Renal pelvis (tissue), 3 donors: ENCODE results near the gene ANXA8. TPM values are rescaled to one million over a fixed set of nuclear protein-coding genes. Genes with fewer than 3 reads are reported as not detected.

Experiments
- polyA plus RNA-seq, 3 donors: library from polyadenylated mRNA; unstranded; fragments of 120-200 nt; gene quantifications; one replicate each; pipeline ENCODE4 v1.2.1, GENCODE V29; 2013; ENCODE audit not compliant: insufficient read length in 3 of 3

ANXA8 gene
- polyA plus RNA-seq, 3 donors = 0.10 to 0.32 (median 0.24) TPM

Other genes with a start within 250 kb of the ANXA8 start
- 1 to 10 TPM; 1.4 to 2.3 (median 1.7) TPM for gene GDF10, start 183.9 kb downstream of the ANXA8 start, polyA plus RNA-seq
- gene GDF2, start 161.7 kb downstream of the ANXA8 start, polyA plus RNA-seq = not detected
- under 1 TPM; 0.09 to 0.23 (median 0.13) TPM for gene RBP3, start 135.8 kb downstream of the ANXA8 start, polyA plus RNA-seq
- 1 to 10 TPM; 4.8 to 5.7 (median 5.4) TPM for gene ZNF488, start 99.8 kb downstream of the ANXA8 start, polyA plus RNA-seq
- gene FAM25G, start 7.6 kb upstream of the ANXA8 start, polyA plus RNA-seq = not detected
- 10 to 100 TPM in 2 of 3 donors, 1 to 10 TPM in 1; 8.5 to 63.7 (median 43.6) TPM for gene AGAP9, start 39.5 kb upstream of the ANXA8 start, polyA plus RNA-seq